ENCODE results near the gene C14orf132. TPM values are rescaled to one million over a fixed set of nuclear protein-coding genes. Genes with fewer than 3 reads are reported as not detected.

The C14orf132 gene
- total RNA-seq, 1 experiment from 2014 or later, result 3.0 TPM

- H3K9me3 ChIP-seq (replicated peaks), result no peaks in the 10 kb centered on the region
- DNase-seq (ENCODE audit: low read depth in 1 of 2, low spot score in 2 of 2), result no peak
- no peaks in the 10 kb centered on the region; the same call in 1 of the 2 replicates for H3K27me3 ChIP-seq (replicated peaks)
- H3K4me1 ChIP-seq (replicated peaks), result no peaks in the 10 kb centered on the region
- no peak overlapping the region for H3K4me3 ChIP-seq
- H3K27ac ChIP-seq, result no peak overlapping the region
- no peaks in the 10 kb centered on the region for H3K36me3 ChIP-seq
Measured at GRCh38 chr14:96077983-96078624, 38.9 kb downstream of the C14orf132 start.

DNA sequence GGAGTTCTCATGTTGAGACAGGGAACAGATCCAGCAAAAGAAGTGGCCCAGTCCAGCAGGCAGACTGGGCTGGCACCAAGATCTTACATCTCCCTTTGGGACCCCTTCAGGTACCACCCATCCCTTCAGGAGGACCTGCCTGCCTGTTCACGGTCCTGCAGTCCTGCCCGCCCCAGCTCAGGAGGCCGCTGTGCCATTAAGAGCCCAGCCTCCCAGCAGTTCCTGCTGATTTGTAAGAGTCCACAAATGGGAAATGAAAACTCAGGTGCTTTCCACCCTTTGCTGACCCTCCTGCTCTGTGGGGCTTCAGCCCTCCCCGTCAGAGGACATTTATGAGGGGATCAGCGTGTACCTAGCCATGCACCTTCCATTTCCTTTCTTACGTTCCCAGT, 39.5 kb downstream of the C14orf132 start:
- Histone ChIP-seq H3K27me3 (replicated peaks) (no peaks in the 10 kb centered on the region; the same call in 1 of the 2 replicates), H3K9me3 (replicated peaks) (no peaks in the 10 kb centered on the region), H3K4me1 (replicated peaks) (no peaks in the 10 kb centered on the region), H3K4me3 (no peak overlapping the region), H3K36me3 (no peaks in the 10 kb centered on the region), H3K27ac (no peak overlapping the region)
- no peak for DNase-seq (ENCODE audit: low read depth in 1 of 2, low spot score in 2 of 2)

DNA sequence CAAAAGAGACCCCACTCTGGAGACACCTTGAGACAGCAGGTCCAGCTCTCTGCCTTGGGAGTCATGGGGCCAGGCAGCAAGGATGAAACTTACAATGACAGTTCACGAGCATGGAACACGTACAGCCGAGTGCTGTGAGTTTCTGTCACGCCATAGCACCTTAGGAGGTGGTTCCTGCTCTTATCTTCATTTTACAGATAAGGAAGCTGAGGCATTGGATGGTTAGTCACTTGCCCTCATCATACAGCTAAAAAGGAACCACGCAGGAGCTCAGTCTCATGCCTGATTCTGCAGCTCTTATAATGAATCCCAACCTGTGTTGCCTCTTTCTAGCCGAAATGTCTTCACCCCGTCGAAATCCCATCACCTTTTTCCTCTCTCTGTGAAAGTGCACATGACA, 39.9 kb downstream of the C14orf132 start:
- H3K36me3 ChIP-seq, result no peaks in the 10 kb centered on the region
- no peaks in the 10 kb centered on the region for H3K9me3 ChIP-seq (replicated peaks)
- DNase-seq (ENCODE audit: low read depth in 1 of 2, low spot score in 2 of 2), result no peak
- no peaks in the 10 kb centered on the region; the same call in 1 of the 2 replicates for H3K27me3 ChIP-seq (replicated peaks)
- H3K4me1 ChIP-seq (replicated peaks), result no peaks in the 10 kb centered on the region
- no peak overlapping the region for H3K4me3 ChIP-seq
- H3K27ac ChIP-seq, result no peak overlapping the region

DNA sequence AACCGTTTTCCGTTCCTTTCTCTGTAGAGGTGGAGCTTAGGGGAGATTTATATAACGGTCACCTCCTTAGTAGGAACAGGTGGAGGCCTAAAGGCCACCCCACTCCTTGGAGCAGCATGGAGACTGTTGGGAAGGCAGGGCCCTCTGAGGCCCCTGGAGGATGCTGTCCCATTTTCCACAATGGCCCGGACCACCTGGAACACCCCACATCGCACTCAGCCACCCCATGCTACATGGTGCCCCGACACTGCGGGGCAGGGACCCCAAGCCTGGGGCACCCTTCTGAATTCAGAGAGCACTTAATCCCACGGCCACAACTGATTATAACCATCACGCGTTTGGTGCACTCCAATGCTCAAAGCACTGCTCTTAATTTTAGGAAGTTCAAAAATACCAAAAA, 41.4 kb downstream of the C14orf132 start:
- no peak for DNase-seq (ENCODE audit: low read depth in 1 of 2, low spot score in 2 of 2)
- Histone ChIP-seq H3K4me3 (no peak overlapping the region), H3K27ac (no peak overlapping the region)

GRCh38 chr14:96081224-96081623, 42.1 kb downstream of the C14orf132 start:
- Histone ChIP-seq H3K36me3 (no peaks in the 10 kb centered on the region), H3K27ac (no peak overlapping the region), H3K4me3 (no peak overlapping the region), H3K9me3 (replicated peaks) (no peaks in the 10 kb centered on the region), H3K4me1 (replicated peaks) (peaks cover 7% of the 10 kb centered on the region), H3K27me3 (replicated peaks) (no peaks in the 10 kb centered on the region; the same call in 1 of the 2 replicates)
- DNase-seq (ENCODE audit: low read depth in 1 of 2, low spot score in 2 of 2), result no peak

More for the DNA sequence above, 41.4 kb downstream of the C14orf132 start:
- H3K27me3 ChIP-seq (replicated peaks), result no peaks in the 10 kb centered on the region; the same call in 1 of the 2 replicates
- H3K9me3 ChIP-seq (replicated peaks), result no peaks in the 10 kb centered on the region
- H3K4me1 ChIP-seq (replicated peaks), result peaks cover under 1% of the 10 kb centered on the region; the same call in 1 of the 2 replicates
- no peaks in the 10 kb centered on the region for H3K36me3 ChIP-seq

- H3K27me3 ChIP-seq (replicated peaks), result no peaks in the 10 kb centered on the region
- peaks cover 13% of the 10 kb centered on the region for H3K4me1 ChIP-seq (replicated peaks)
- DNase-seq (ENCODE audit: low read depth in 1 of 2, low spot score in 2 of 2), result no peak
- 0 out of 2 replicates have a peak, but pooled peaks cover 2% of the 10 kb centered on the region for H3K36me3 ChIP-seq
- H3K9me3 ChIP-seq (replicated peaks), result no peaks in the 10 kb centered on the region
- no peak overlapping the region for H3K27ac ChIP-seq
- no peak overlapping the region for H3K4me3 ChIP-seq
Measured at GRCh38 chr14:96081767-96082400, 42.7 kb downstream of the C14orf132 start.

- H3K9me3 ChIP-seq (replicated peaks), result no peaks in the 10 kb centered on the region
- no peak overlapping the region for H3K27ac ChIP-seq
- H3K4me3 ChIP-seq, result no peak overlapping the region
- no peaks in the 10 kb centered on the region for H3K27me3 ChIP-seq (replicated peaks)
- H3K4me1 ChIP-seq (replicated peaks), result peaks cover 15% of the 10 kb centered on the region
- H3K36me3 ChIP-seq, result 0 out of 2 replicates have a peak, but pooled peaks cover 2% of the 10 kb centered on the region
- no peak for DNase-seq (ENCODE audit: low read depth in 1 of 2, low spot score in 2 of 2)
Measured at GRCh38 chr14:96082420-96083300, 43.5 kb downstream of the C14orf132 start.

GRCh38 chr14:96083667-96084320, 44.6 kb downstream of the C14orf132 start:
- Histone ChIP-seq H3K9me3 (replicated peaks) (no peaks in the 10 kb centered on the region), H3K27ac (no peak overlapping the region)

DNA sequence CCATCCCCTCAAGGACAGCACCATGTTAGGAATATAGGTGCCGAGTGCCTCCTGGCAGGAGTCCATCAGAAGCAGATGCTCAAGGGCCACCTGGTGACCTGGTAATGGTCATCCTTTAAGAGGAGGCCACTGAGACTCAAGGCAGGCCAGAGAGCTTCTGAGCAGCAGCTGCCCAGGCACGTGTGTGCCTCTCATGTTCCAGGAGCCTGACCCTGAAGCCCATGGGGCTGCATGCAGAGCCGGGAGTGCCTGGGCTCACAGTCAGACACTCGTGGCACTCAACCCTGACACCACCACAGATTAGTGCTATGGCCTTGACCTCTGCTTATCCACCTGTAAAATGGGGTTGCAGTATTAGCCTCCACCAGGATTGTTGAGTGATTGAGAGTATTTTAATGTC, 45.6 kb downstream of the C14orf132 start:
- Histone ChIP-seq H3K4me3 (no peak overlapping the region), H3K9me3 (replicated peaks) (no peaks in the 10 kb centered on the region), H3K4me1 (replicated peaks) (peaks cover 15% of the 10 kb centered on the region), H3K36me3 (0 out of 2 replicates have a peak, but pooled peaks cover 2% of the 10 kb centered on the region), H3K27me3 (replicated peaks) (no peaks in the 10 kb centered on the region), H3K27ac (no peak overlapping the region)
- DNase-seq (ENCODE audit: low read depth in 1 of 2, low spot score in 2 of 2), result no peak

More at GRCh38 chr14:96083667-96084320, 44.6 kb downstream of the C14orf132 start:
- H3K36me3 ChIP-seq, result 0 out of 2 replicates have a peak, but pooled peaks cover 2% of the 10 kb centered on the region
- no peaks in the 10 kb centered on the region for H3K27me3 ChIP-seq (replicated peaks)
- H3K4me1 ChIP-seq (replicated peaks), result peaks cover 15% of the 10 kb centered on the region
- no peak for DNase-seq (ENCODE audit: low read depth in 1 of 2, low spot score in 2 of 2)
- no peak overlapping the region for H3K4me3 ChIP-seq

DNA sequence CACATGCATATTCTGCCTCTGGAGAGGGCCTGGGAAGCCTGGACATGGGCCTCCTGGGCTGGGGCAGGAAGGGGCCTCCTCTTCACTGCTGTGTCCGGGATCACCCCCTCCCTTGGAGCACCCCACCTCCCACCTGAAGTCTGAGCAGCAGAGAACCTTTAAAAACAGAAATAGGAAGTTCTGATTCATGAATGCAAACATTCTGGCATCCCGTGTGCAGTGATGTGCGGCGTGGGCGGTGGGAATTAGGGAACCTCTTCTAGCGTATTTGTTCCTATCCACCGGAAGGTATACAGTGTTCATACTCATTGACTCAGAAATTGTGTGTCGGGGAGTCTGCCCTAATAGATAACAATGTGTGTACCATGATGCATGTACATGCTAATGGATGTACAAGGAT, 46.2 kb downstream of the C14orf132 start:
- H3K4me1 ChIP-seq (replicated peaks), result peaks cover 16% of the 10 kb centered on the region
- no peak for DNase-seq (ENCODE audit: low read depth in 1 of 2, low spot score in 2 of 2)

GRCh38 chr14:96086032-96086431, 46.9 kb downstream of the C14orf132 start:
- peaks cover 22% of the 10 kb centered on the region for H3K4me1 ChIP-seq (replicated peaks)

More for the DNA sequence above, 46.2 kb downstream of the C14orf132 start:
- no peak overlapping the region for H3K27ac ChIP-seq
- no peaks in the 10 kb centered on the region for H3K27me3 ChIP-seq (replicated peaks)
- H3K9me3 ChIP-seq (replicated peaks), result no peaks in the 10 kb centered on the region
- 0 out of 2 replicates have a peak, but pooled peaks cover 2% of the 10 kb centered on the region for H3K36me3 ChIP-seq
- no peak overlapping the region for H3K4me3 ChIP-seq

DNA sequence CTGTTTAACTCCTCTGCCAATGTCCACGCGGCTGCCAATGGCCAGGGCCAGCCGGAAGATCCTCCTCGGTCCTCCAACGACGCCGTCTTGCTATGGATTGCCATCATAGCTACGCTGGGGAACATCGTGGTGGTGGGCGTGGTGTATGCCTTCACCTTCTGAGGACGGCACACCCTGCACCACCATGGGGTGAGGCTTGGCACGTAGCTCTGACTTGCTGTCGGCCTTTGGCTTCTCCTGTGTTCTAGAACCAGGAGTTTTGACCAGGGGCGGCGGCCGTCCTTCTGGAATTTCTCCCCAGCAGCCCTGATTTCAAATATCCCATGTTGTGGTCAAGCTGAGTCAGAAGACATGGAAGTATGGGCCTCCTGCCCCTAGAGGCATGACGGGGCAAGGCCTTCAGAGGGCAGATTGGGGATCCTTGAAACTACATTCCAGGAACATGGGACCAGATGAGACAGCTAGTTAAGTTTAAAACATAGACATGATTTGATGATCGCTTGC, 47.5 kb downstream of the C14orf132 start:
- no peaks in the 10 kb centered on the region for H3K27me3 ChIP-seq (replicated peaks)
- DNase-seq (ENCODE audit: low read depth in 1 of 2, low spot score in 2 of 2), result no peak
- H3K4me3 ChIP-seq, result no peak overlapping the region
- no peak overlapping the region for H3K27ac ChIP-seq
- no peaks in the 10 kb centered on the region for H3K9me3 ChIP-seq (replicated peaks)
- 0 out of 2 replicates have a peak, but pooled peaks cover 2% of the 10 kb centered on the region for H3K36me3 ChIP-seq
- peaks cover 25% of the 10 kb centered on the region for H3K4me1 ChIP-seq (replicated peaks)

More at GRCh38 chr14:96086032-96086431, 46.9 kb downstream of the C14orf132 start:
- no peaks in the 10 kb centered on the region for H3K27me3 ChIP-seq (replicated peaks)
- 0 out of 2 replicates have a peak, but pooled peaks cover 2% of the 10 kb centered on the region for H3K36me3 ChIP-seq
- no peaks in the 10 kb centered on the region for H3K9me3 ChIP-seq (replicated peaks)
- no peak overlapping the region for H3K27ac ChIP-seq
- peak; percentile 29 to 75 for DNase-seq (ENCODE audit: low read depth in 1 of 2, low spot score in 2 of 2)
- H3K4me3 ChIP-seq, result no peak overlapping the region

DNA sequence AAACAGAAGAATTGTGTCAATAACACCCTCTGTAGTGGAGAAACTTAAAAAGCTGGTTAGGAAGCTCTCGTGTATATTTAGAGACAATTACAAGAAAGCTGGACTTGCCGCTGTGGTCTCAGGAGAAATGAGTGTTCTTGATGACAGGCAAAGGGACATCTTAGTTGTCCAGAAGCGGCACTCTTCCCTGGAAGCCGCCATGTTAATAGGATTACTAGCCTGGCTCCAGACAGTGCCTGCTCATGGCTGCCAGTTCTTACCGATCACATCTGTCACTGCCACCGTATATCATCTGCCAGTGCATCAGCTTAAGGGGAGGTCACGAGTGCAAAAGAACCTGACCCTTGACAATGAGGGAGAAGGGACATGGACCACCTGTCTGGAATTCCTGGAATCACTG, 48.9 kb downstream of the C14orf132 start:
- Histone ChIP-seq H3K9me3 (replicated peaks) (no peaks in the 10 kb centered on the region), H3K27me3 (replicated peaks) (no peaks in the 10 kb centered on the region), H3K4me3 (no peak overlapping the region), H3K36me3 (0 out of 2 replicates have a peak, but pooled peaks cover 2% of the 10 kb centered on the region), H3K27ac (no peak overlapping the region), H3K4me1 (replicated peaks) (peaks cover 25% of the 10 kb centered on the region)
- no peak for DNase-seq (ENCODE audit: low read depth in 1 of 2, low spot score in 2 of 2)

Measured in SJSA1 (cell line).